Measurements from ENCODE around the gene MTSS2. TPM values are rescaled to one million over a fixed set of nuclear protein-coding genes. Genes with fewer than 3 reads are reported as not detected.

MTSS2 gene
- total RNA-seq, 1 donor from 2014 or later: 82.6 TPM

GRCh38 chr16:70651524-70651923, 34.3 kb downstream of the MTSS2 start:
- H3K36me3 Mint-ChIP-seq (ENCODE audit: low read depth, unreplicated experiment): peaks cover 5% of the 10 kb centered on the region

GRCh38 chr16:70650216-70650615, 35.6 kb downstream of the MTSS2 start:
- Mint-ChIP-seq H3K27ac (ENCODE audit: unreplicated experiment) (no peak overlapping the region), H3K4me3 (ENCODE audit: unreplicated experiment) (no peak overlapping the region), H3K36me3 (ENCODE audit: low read depth, unreplicated experiment) (peaks cover 5% of the 10 kb centered on the region), H3K4me1 (ENCODE audit: unreplicated experiment) (no peaks in the 10 kb centered on the region), H3K27me3 (ENCODE audit: unreplicated experiment) (no peaks in the 10 kb centered on the region), H3K9me3 (ENCODE audit: unreplicated experiment) (peaks cover 8% of the 10 kb centered on the region)
- no peak for DNase-seq (ENCODE audit: low spot score)
- TF ChIP-seq CTCF (IDR thresholded peaks at IDR 0.05; ENCODE audit: unreplicated experiment): no peak

More at GRCh38 chr16:70651524-70651923, 34.3 kb downstream of the MTSS2 start:
- Mint-ChIP-seq H3K27me3 (ENCODE audit: unreplicated experiment) (no peaks in the 10 kb centered on the region), H3K9me3 (ENCODE audit: unreplicated experiment) (peaks cover 8% of the 10 kb centered on the region), H3K4me3 (ENCODE audit: unreplicated experiment) (no peak overlapping the region), H3K4me1 (ENCODE audit: unreplicated experiment) (no peaks in the 10 kb centered on the region), H3K27ac (ENCODE audit: unreplicated experiment) (no peak overlapping the region)
- DNase-seq (ENCODE audit: low spot score): no peak
- TF ChIP-seq CTCF (IDR thresholded peaks at IDR 0.05; ENCODE audit: unreplicated experiment): no peak

- no peak for DNase-seq (ENCODE audit: low spot score)
- TF ChIP-seq CTCF (IDR thresholded peaks at IDR 0.05; ENCODE audit: unreplicated experiment): no peak
- H3K27me3 Mint-ChIP-seq (ENCODE audit: unreplicated experiment): no peaks in the 10 kb centered on the region
- no peak overlapping the region for H3K27ac Mint-ChIP-seq (ENCODE audit: unreplicated experiment)
- H3K4me1 Mint-ChIP-seq (ENCODE audit: unreplicated experiment): no peaks in the 10 kb centered on the region
- no peak overlapping the region for H3K4me3 Mint-ChIP-seq (ENCODE audit: unreplicated experiment)
- H3K9me3 Mint-ChIP-seq (ENCODE audit: unreplicated experiment): peaks cover 8% of the 10 kb centered on the region
- peaks cover 5% of the 10 kb centered on the region for H3K36me3 Mint-ChIP-seq (ENCODE audit: low read depth, unreplicated experiment)
These were observed 36.6 kb downstream of the MTSS2 start for GRCh38 chr16:70649300-70649699.

- Mint-ChIP-seq H3K4me3 (ENCODE audit: unreplicated experiment) (no peak overlapping the region), H3K27ac (ENCODE audit: unreplicated experiment) (no peak overlapping the region), H3K27me3 (ENCODE audit: unreplicated experiment) (no peaks in the 10 kb centered on the region), H3K4me1 (ENCODE audit: unreplicated experiment) (no peaks in the 10 kb centered on the region), H3K9me3 (ENCODE audit: unreplicated experiment) (peaks cover 8% of the 10 kb centered on the region), H3K36me3 (ENCODE audit: low read depth, unreplicated experiment) (peaks cover 5% of the 10 kb centered on the region)
- no peak for TF ChIP-seq CTCF (IDR thresholded peaks at IDR 0.05; ENCODE audit: unreplicated experiment)
- DNase-seq (ENCODE audit: low spot score): no peak
These were observed 37.2 kb downstream of the MTSS2 start for GRCh38 chr16:70648606-70649005.

DNA sequence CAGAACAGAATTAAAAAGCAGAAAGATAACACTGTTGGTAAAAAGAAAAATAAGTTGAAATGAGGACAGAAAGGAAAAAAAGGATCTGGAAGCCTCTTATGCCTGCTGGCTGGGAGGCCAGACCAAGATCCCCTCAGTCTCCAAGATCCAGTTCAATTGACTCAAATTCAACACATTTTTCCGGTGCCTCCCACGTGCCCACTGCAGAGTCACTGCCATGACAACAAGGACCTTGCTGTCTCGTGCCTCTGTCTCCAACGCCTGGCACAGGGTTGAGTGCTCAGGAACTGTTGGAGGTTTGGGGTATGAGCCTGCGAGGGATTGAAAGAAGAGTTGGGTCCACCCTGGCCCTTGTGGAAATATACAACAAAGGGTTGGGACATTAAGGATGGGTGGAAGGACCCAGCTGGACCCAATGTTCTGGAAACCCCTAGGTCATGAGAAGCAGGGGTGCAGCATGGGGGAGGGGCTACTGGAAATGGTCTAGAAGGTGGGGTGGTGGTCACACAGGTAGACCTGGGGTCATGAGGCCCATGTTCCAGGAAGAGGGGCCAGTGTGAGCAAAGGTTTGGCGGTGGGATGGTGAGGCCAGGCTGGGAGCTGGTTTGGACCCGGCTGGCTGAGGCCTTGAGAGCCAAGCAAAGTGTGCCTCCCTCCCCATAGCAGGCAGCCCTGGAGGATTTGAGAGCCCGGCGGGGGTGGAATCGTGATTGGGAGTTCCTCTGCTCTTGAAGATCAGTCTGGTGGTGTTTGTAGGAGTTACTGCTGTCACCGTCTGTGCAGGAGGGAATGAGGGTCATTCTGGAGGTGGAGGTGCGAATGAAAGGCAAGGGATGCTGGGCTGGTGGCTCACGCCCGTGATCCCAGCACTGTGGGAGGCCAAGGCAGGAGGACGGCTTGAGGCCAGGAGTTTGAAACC, 38.2 kb downstream of the MTSS2 start:
- Mint-ChIP-seq H3K36me3 (ENCODE audit: low read depth, unreplicated experiment) (peaks cover 5% of the 10 kb centered on the region), H3K27me3 (ENCODE audit: unreplicated experiment) (no peaks in the 10 kb centered on the region), H3K27ac (ENCODE audit: unreplicated experiment) (peak overlapping the region; percentile 24), H3K4me1 (ENCODE audit: unreplicated experiment) (no peaks in the 10 kb centered on the region), H3K4me3 (ENCODE audit: unreplicated experiment) (no peak overlapping the region), H3K9me3 (ENCODE audit: unreplicated experiment) (peaks cover 8% of the 10 kb centered on the region)
- DNase-seq (ENCODE audit: low spot score): no peak
- no peak for TF ChIP-seq CTCF (IDR thresholded peaks at IDR 0.05; ENCODE audit: unreplicated experiment)
